GM18508 (cell line): Measurements from ENCODE around the gene TRIM56.
"Not testable (repeated sequence)": the region's sequence is repeated elsewhere in the genome, so short reads cannot be mapped to it uniquely, and the experiment has no call there.

ENCODE experiments used
- ATAC-seq: cut with Tn5 transposase; IDR thresholded peaks from one replicate; pipeline ENCODE4 v1.9.1; 2021; ENCODE audit warnings: moderate number of reproducible peaks; ENCODE audit not compliant: insufficient read depth, unreplicated experiment

TRIM56 gene

DNA sequence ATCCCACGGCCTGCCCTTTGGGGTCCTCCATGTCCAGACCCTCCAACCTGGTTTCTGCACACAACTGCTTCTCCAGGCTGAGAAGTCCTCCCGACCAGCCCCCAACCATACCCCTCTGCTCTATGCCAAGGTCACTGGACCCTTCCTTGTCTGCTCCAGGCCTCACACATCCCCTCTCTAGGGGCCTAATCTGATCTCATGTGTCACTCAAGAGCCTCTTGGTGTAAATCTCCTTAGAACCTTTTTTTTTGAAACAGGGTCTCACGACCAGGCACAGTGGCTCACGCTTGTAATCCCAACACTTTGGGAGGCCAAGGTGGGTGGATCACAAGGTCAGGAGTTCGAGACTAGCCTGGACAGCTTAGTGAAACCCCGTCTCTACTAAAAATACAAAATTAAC is 24.1 kb downstream of the TRIM56 start:
- ATAC-seq: no peak

DNA sequence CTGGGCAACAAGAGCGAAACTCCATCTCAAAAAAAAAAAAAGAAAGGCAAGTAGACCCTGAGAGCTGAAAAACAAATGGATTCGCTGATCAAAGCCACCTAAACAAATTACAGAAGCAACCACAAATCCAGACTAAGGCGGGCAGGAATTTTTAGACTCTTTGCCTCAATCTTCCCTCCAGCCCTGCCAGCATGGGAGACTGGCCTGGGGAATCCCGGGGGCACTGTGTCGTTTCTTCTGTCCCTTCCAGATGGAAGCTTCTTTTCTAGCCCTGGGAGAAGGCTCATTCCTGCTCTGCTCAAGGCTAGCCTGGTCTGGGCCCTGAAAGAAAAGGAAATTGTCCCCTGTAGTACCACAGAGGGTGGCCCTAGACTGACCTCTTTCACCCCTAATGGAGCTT is 26.0 kb downstream of the TRIM56 start:
- ATAC-seq: no peak

DNA sequence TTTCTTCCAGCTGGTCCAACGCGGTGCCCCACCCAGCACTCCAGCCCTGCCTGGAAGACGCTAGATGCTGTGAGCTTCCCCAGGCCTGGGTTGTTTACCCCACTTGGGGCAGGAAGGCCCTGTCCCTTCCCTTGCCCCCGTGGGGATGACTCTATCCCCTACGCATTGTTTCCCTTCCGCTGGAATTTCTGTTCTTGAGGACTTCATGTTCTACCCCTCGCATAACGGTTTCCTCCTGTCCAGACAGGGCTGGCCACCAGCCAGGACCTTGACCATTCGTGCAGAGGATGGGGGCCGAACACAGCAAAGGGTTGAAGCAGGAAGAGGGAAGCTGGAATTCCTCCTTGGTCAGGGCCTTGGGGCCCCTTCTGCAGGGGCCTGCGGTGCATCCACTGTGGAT is 27.0 kb downstream of the TRIM56 start:
- ATAC-seq: no peak

DNA sequence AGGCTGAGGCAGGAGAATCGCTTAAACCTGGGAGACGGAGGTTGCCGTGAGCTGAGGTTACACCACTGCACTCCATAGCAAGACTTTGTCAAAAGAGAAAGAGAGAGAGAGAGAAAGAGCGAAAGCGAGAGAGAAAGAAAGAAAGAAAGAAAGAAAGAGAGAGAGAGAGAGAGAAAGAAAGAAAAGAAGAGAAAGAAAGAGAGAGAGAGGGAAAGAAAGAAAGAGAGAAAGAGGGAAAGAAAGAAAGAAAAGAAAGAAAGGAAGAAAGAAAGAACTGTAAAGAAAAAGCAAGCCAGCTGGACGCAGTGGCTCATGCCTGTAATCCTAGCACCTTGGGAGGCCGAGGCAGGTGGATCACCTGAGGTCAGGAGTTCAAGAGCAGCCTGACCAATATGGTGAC is 27.9 kb downstream of the TRIM56 start:
- not testable (repeated sequence) for ATAC-seq

DNA sequence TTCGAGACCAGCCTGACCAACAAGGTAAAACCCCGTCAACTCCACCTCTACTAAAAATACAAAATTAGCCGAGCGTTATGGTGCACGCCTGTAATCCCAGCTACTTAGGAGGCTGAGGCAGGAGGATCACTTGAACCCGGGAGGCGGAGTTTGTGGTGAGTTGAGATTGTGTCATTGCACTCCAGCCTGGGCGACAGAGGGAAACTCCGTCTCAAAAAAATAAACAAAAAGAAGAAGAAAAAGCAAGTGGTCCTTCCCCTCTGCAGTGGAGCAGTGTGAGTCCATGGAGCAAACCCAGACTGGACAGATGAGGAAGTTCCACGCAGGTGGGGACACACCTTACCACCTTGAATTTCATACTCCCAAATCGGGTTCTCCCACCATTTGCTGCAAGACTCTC is 28.6 kb downstream of the TRIM56 start:
- ATAC-seq: no peak

DNA sequence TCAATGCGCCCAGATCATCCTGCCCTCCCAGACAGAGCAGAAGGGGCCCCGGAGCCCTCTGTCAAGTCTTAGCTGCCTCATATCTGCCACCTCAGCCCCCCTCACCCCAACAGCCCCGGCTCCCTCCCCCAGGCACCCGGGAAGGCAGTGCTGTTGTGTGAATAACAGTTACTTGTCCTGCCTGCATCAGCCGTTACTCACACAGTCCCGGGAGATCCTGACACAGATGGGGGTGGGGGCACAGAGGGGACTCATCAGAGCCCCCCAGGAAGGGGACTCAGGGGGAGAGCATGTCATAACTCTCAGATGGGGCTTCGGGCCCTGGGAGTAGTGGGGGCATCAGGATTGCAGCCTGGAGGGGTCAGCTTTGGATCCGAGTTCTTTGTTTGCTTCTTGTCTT is 29.2 kb downstream of the TRIM56 start:
- ATAC-seq: no peak

DNA sequence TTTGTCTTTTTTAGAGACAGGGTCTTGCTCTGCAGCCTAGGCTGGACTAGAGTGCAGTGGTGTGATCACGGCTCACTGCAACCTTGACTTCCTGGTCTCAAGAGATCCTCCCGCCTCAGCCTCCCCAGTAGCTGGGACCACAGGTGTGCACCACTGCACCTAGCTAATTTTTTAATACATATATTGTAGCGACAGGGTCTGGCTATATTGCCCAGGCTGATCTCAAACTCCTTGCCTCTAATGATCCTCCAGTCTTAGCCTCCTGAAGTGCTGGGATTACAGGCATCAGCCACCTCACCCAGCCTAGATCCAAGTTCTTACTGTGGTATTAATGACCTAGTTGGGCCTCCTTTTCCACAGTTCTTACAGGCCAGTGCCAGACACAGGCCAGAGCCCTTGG is 29.9 kb downstream of the TRIM56 start:
- ATAC-seq: no peak

DNA sequence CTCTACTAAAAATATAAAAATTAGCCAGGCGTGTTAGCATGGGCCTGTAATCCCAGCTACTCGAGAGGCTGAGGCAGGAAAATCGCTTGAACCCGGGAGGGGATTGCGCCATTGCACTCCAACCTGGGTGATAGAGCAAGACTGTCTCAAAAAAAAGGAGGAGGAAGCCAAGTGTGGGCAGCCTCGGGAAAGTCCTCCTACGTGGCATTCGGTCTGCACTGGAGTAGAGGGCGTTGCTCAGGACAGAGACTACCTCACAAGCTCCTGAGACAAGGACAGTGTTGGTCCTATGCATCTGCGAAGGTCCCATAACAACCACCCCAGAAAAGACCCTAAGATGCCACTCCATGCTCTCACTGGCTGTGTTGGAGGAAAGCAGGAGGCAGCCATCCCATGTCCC is 31.6 kb downstream of the TRIM56 start:
- ATAC-seq: no peak

DNA sequence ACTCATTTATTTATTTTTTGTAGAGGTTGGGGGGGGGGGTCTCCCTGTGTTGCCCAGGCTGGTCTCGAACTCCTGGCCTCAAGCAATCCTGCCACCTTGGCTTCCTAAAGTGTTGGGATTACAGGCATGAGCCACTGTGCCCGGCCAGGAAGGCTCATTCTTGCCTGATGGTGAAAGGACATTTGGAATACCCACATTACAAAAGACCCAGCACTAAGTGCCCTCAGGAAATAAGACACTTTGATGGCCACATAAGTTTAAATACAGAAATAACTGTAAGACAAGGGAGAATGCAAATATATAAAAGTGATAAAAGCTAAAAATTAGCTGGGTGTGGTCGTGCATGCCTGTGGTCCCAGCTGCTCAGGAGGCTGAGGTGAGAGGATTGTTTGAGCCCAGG is 33.6 kb downstream of the TRIM56 start:
- no peak for ATAC-seq

DNA sequence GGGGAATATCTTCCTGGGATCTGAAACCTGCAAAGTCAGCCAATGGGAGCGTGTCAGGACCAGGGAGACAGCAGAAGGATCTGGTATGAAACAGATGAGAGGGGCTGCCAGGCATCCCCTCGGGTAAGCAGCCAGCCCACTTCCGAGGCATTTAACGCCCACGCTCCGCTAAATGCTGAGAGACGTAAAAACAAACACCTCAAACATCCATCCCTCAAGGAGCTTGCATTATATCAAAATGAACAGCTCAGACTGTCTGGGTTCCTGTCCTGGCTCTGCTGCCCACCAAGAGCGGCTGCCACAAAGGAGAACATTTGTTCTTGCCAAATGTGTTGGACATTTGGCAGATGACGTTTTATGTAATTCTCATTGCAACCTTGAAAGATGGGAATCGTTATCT is 34.6 kb downstream of the TRIM56 start:
- no peak for ATAC-seq

DNA sequence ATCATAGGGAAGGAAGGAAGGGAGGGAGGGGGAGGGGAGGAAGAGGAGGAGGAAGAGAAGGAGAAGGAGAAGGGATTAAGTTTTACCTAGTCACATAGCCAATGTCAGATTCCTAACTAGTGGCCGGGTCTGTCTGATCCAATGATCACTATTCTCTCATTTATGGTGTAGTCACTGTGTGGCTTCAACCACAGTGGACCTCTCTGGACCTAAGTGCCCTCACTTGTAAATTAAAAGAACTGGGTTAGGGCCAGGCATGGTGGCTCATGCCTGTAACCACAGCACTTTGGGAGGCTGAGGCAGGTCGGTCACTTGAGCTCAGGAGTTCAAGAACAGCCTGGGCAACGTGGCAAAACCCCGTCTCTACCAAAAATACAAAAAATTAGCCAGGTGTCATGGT is 35.0 kb downstream of the TRIM56 start:
- no peak for ATAC-seq

DNA sequence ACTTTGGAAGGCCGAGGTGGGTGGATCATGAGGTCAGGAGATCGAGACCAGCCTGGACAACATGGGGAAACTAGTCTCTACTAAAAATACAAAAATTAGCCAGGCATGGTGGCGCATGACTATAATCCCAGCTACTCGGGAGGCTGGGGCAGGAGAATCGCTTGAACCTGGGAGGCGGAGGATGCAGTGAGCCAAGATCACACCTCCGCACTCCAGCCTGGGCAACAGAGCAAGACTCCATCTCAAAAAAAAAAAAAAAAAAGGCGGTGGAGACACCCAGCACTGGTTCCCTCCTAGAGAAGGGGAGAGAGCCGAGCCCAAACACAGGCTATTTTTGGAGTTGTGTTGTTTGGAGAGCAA is 36.3 kb downstream of the TRIM56 start:
- not testable (repeated sequence) for ATAC-seq

DNA sequence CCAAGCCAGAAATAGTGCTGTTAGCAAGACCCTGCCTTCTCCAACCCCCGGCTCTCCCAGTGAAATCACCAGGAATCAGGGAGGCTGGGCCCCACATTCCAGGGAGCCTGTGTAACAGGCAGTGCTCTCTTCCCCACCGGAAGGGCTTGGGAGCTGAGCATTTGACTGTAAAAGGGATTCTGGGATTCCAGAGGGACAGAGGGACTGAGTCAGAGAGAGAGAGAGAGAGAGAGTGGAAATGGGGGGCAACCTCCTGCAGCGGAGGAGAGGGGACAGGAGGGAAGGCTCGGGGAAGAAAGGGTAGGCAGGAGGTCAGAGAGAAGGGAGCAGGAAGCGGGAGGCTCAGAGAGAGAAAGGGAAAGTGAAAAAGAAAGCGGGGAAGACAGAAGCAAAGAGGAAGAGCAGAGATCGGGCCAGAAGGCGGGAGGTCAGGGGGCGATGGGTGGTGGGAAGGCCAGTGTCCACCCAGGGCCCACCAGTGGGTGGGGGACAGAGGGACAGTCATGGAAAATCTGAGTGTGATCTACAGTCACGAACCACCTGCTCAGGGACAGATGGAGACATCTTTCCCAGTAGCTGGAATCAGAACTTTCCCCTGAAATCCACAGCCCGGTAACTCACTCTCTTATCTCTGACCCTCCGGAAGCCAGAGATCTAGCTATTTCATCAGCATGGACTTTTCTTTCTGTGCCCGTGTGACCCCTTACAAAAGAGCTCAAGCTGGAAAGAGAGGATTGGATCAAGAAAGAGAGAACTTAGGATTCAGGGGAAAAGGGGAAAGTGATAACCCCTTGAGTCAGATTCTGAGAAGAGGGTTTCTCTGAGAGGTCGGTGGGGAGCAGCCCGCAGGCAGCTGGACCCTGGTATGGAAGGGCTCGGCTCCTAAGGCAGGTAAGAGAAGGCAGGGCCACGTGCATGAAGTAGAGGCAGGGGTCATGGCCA is 37.0 kb downstream of the TRIM56 start:
- ATAC-seq: no peak

DNA sequence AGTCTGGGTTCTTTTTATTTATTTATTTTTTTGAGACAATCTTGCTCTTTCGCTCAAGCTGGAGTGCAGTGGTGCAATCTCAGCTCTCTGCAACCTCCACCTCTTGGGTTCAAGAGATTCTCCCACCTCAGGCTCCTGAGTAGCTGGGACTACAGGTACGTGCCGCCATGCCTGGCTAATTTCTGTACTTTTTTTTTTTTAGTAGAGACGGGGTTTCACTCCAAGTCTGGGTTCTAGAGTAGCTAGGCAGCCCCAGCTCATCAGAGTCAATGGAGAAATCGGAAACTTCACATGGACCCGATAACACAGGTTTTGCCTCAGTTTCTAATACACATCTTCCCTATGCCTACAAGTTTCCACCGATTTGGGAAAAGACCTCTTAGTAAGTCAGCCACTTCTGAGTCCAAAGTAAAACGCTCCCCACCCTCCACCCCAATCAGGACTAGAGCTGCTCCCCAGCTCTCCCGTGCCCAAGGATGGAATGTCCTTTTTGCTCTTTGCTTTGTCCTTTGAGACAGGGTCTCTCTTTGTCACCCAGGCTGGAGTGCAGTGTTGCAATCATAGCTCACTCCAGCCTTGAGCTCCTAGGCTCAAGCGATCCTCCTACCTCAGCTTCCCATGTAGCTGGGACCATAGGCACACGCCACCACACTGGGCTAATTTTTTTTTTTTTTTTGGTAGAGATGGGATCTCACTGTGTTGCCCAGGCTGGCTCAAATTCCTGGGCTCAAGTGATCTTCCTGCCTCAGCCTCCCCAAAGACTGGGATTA is 37.8 kb downstream of the TRIM56 start:
- no peak for ATAC-seq

DNA sequence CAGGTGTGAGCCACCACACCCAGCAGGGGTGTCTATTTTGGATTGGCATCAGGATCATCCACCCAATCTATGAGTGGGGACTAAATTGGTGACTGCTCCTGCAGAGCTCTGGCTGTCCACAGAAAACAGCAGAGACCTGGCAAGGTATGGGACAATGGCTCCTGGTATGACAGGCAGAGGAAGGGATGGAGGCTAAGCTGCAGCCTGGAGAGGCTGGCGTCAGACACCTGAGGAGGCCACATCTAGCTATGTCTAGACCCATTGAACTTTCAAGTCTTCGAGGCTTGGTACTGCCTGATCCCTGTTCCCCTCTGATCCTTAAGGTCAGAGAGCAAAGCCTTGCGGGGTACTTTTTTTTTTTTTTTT is 38.4 kb downstream of the TRIM56 start:
- ATAC-seq: no peak

DNA sequence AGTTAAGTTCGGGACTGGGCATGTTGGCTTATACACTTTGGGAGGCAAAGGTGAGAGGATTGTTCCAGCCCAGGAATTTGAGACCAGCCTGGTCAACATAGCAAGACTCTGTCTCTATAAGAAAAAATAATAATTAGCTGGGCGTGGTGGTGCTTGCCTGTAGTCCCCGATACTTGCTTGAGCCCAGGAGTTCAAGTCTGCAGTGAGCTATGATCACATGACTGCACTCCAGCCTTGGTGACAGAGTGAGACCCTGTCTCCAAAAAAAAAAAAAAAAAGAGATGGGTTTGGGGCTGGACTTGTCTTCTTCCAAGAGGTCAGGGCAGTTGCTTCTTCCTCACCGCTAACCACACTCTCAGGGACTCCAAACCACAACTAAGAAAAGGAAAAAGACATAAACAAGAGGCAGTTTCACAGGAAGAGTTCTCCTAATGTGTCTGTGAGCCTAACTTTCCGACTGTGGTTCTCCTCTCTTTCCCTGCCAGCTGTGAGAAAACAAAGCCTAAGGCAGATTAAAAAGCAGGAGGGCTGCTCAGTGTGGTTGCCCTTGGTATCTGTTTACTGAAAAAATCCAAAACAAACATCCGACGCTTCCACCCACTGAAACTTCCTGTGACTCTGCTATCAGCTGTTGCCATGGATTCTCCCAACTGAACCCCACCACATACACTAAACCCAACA is 39.2 kb downstream of the TRIM56 start:
- ATAC-seq: no peak

DNA sequence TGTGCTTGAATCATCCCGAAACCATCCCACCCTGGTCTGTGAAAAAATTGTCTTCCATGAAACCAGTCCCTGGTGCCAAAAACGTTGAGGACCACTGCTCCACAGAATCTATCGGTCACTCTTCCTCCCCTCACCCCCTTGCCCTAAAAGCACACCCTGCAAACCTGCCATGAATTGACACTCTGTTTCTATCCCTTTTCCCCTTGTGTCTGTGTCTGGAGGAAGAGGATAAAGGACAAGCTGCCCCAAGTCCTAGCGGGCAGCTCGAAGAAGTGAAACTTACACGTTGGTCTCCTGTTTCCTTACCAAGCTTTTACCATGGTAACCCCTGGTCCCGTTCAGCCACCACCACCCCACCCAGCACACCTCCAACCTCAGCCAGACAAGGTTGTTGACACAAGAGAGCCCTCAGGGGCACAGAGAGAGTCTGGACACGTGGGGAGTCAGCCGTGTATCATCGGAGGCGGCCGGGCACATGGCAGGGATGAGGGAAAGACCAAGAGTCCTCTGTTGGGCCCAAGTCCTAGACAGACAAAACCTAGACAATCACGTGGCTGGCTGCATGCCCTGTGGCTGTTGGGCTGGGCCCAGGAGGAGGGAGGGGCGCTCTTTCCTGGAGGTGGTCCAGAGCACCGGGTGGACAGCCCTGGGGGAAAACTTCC is 40.8 kb downstream of the TRIM56 start:
- ATAC-seq: peak; percentile 55

DNA sequence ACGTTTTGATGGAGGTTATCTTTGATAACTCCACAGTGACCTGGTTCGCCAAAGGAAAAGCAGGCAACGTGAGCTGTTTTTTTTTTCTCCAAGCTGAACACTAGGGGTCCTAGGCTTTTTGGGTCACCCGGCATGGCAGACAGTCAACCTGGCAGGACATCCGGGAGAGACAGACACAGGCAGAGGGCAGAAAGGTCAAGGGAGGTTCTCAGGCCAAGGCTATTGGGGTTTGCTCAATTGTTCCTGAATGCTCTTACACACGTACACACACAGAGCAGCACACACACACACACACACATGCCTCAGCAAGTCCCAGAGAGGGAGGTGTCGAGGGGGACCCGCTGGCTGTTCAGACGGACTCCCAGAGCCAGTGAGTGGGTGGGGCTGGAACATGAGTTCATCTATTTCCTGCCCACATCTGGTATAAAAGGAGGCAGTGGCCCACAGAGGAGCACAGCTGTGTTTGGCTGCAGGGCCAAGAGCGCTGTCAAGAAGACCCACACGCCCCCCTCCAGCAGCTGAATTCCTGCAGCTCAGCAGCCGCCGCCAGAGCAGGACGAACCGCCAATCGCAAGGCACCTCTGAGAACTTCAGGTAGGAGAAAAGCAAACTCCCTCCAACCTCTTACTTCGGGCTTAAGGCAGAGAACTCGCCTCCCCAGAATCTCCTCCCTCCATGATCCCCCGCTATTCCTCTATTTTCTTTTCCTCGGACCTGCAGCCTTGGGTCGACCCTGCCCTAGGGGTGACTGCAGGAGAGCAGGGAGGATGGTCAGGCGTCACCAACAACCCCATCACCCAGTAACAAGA is 41.6 kb downstream of the TRIM56 start, which contains the start of gene SERPINE1:
Gene SERPINE1, plus strand, starts transcription at position 454 of the 809 bp plus-strand sequence. CDS start 1,290 bp downstream, outside the sequence.
- peak; percentile 35 for ATAC-seq

DNA sequence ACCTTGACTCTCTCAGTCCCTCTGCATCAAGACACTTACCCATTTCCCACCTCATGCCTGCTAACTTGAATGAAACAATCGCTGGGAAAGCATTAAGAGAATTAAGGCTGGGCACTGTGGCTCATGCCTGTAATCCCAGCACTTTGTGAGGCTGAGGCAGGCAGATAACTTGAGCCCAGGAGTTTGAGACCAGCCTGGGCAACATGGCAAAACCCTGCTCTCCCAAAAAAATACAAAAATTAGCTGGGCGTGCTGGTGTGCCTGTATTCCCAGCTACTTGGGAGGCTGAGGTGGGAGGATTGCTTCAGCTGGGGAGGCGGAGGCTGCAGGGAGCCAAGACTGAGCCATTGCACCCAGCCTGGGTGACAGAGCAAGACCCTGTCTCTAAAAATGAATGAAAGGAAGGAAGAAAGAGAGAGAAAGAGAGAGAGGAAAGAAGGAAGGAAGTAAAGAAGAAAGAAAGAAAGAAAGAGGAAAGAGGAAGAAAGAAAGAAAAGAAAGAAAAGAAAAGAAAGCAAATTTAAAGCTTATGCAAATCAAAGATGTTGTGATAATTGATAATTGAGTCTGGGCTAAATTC is 42.3 kb downstream of the TRIM56 start:
- no peak for ATAC-seq
